Omental fat pad (tissue), 4 donors: ENCODE measurements around the gene MAST4. TPM values are rescaled to one million over a fixed set of nuclear protein-coding genes. Genes with fewer than 3 reads are reported as not detected.

Experiments
- ATAC-seq: fragments of 150-250 bp; one replicate; pipeline ENCODE4 v1.9.1; 2016; ENCODE audit warnings: mild to moderate bottlenecking, moderate library complexity; ENCODE audit not compliant: low FRiP score
- DNase-seq: peaks from one replicate; pipeline ENCODE4 v3.0.0-alpha.2; 2019; ENCODE audit warnings: low spot score
- CTCF ChIP-seq, 3 donors: fragments of 450-650 bp; IDR thresholded peaks; one replicate each; pipeline ENCODE4 v1.5.1; 2016 to 2017; ENCODE audit warnings: antibody characterized with exemption in 3 of 3, mild to moderate bottlenecking in 3 of 3, moderate library complexity in 2 of 3
- total RNA-seq, 4 donors: library from RNA; depleted of rRNA; stranded (reverse); fragments of >200 nt; gene quantifications; one replicate each; pipeline ENCODE4 v1.1.0, GENCODE V29; 2016

The MAST4 gene
- total RNA-seq, 4 donors from 2014 or later = 52.2 to 76.8 (median 57.3) TPM

- DNase-seq (no peak), ATAC-seq (no peak)
- no peak for TF ChIP-seq CTCF (IDR thresholded peaks at IDR 0.05)
Observed at GRCh38 chr5:66923457-66923856, 327.3 kb downstream of the MAST4 start.

DNA sequence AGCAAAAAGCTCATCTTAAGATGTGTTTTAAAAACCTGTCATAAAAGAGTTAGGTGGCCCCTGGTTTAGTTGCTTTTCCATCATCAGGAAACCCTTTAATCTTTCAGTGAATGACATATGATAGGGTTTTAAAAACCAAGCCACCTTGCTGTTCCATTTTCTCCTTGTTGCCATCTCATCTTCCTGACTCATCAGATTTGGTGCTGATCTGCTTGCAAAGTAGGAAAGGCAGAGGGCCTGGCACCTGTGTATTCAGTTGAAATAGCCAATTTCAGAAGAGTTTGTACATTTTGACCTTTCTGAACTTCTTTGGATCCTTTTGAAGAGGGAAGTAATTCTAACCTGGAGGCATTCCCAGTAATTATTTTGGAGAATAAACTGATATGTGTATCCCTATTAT, 327.7 kb downstream of the MAST4 start:
- ATAC-seq = no peak
- DNase-seq = no peak
- TF ChIP-seq CTCF (IDR thresholded peaks at IDR 0.05) = no peak

DNA sequence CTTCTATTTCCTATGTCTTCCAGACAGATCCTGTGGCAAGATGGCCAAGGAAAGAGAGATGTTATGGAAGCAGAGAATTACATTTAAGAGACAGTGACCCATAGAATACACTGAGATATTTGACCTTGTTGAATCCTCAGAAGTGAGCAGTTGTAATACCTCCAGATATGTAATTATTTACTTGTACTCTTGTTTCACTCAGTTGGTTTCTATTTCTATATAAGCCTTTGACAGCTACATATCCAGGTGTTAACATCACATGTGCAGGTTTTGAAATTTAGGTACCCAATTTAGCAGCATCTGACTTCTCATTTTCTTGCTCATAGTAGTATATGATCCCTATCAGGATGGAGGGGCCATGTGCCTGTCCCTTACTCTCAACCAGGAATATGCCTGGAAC, 330.9 kb downstream of the MAST4 start:
- TF ChIP-seq CTCF (IDR thresholded peaks at IDR 0.05) = no peak
- no peak for DNase-seq
- no peak for ATAC-seq

DNA sequence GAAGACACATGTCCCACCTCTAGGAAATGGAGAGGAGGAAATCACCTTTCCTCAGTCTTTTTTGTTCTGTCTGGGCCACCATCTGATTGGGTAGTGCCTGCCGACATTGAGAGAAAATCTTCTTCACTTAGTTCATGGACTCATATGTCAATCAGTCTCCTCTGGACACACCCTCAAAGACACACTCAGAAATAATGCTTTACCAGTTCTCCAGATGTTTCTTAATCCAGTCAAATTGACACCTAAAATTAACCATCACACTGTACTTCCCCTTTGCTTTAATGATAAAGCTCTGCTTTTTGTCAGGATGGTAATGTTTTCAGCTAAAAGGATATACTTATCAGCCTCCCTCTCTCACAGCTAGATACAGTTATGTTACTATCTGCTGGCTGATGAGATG, 333.1 kb downstream of the MAST4 start:
- TF ChIP-seq CTCF (IDR thresholded peaks at IDR 0.05) = no peak
- DNase-seq (no peak), ATAC-seq (no peak)

DNA sequence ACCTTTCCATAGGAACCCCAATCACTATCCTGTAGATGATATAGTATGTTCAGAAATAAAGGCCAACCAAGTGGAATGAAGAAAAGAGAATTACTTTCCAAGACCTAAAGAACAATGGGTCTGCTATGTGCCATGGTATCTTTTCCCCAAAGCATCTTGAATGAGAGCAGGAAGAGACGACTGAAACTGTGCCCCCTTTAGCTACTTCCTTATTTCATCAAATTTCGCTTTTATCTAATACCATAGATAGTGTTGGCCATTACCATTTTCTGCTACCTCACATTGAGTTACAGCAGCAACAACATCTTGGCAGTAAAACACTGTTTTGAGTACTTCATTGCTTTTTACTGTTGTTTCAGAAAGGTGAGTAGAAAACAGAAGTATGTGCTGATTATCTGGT, 333.8 kb downstream of the MAST4 start:
- DNase-seq (no peak), ATAC-seq (no peak)
- TF ChIP-seq CTCF (IDR thresholded peaks at IDR 0.05) = no peak

GRCh38 chr5:66931651-66932050, 335.5 kb downstream of the MAST4 start:
- no peak for TF ChIP-seq CTCF (IDR thresholded peaks at IDR 0.05)
- DNase-seq (no peak), ATAC-seq (no peak)

- no peak for ATAC-seq
- DNase-seq = no peak
- no peak for TF ChIP-seq CTCF (IDR thresholded peaks at IDR 0.05)
Observed at GRCh38 chr5:66932457-66932856, 336.3 kb downstream of the MAST4 start.
